ENCODE measurements around the gene TENM4.

Gene TENM4

GRCh38 chr11:79437278-79437980, 3.4 kb downstream of the TENM4 start (continued):
- TF ChIP-seq ZNF791 (tag by site-specific recombination; IDR thresholded peaks at IDR 0.05): no peak
- peak; percentile 11; the same call in 1 of the 2 replicates for TF ChIP-seq ZNF596 (tag by site-specific recombination; IDR thresholded peaks at IDR 0.05)
- TF ChIP-seq, protein P1, sequence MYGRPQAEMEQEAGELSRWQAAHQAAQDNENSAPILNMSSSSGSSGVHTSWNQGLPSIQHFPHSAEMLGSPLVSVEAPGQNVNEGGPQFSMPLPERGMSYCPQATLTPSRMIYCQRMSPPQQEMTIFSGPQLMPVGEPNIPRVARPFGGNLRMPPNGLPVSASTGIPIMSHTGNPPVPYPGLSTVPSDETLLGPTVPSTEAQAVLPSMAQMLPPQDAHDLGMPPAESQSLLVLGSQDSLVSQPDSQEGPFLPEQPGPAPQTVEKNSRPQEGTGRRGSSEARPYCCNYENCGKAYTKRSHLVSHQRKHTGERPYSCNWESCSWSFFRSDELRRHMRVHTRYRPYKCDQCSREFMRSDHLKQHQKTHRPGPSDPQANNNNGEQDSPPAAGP (tag by site-specific recombination; IDR thresholded peaks at IDR 0.05): 0 out of 2 replicates have a peak, but pooled peaks have one; percentile 55
- peak; percentile 86 for TF ChIP-seq ZNF449 (tag by site-specific recombination; IDR thresholded peaks at IDR 0.05)
- 0 out of 2 replicates have a peak, but pooled peaks have one; percentile 22 for TF ChIP-seq KLF10 (tag by site-specific recombination; IDR thresholded peaks at IDR 0.05)
- TF ChIP-seq ZNF10 (tag by site-specific recombination; IDR thresholded peaks at IDR 0.05): no peak
- peak; percentile 69 for TF ChIP-seq PATZ1 (tag by site-specific recombination; IDR thresholded peaks at IDR 0.05)
- TF ChIP-seq ZNF404 (tag by site-specific recombination; IDR thresholded peaks at IDR 0.05): no peak
- TF ChIP-seq SP7 (tag by site-specific recombination; IDR thresholded peaks at IDR 0.05): peak; percentile 18; the same call in 1 of the 2 replicates
- TF ChIP-seq ZNF394 (tag by site-specific recombination; IDR thresholded peaks at IDR 0.05; ENCODE audit: borderline replicate concordance): peak; percentile 41; the same call in 1 of the 2 replicates
- TF ChIP-seq, protein P2, sequence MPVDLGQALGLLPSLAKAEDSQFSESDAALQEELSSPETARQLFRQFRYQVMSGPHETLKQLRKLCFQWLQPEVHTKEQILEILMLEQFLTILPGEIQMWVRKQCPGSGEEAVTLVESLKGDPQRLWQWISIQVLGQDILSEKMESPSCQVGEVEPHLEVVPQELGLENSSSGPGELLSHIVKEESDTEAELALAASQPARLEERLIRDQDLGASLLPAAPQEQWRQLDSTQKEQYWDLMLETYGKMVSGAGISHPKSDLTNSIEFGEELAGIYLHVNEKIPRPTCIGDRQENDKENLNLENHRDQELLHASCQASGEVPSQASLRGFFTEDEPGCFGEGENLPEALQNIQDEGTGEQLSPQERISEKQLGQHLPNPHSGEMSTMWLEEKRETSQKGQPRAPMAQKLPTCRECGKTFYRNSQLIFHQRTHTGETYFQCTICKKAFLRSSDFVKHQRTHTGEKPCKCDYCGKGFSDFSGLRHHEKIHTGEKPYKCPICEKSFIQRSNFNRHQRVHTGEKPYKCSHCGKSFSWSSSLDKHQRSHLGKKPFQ (tag by site-specific recombination; IDR thresholded peaks at IDR 0.05): 0 out of 2 replicates have a peak, but pooled peaks have one; percentile 16
- TF ChIP-seq REPIN1 (tag by site-specific recombination; IDR thresholded peaks at IDR 0.05; ENCODE audit: low read depth): no peak
- TF ChIP-seq ZBTB8A (tag by site-specific recombination; IDR thresholded peaks at IDR 0.05): peak; percentile 64
- TF ChIP-seq ZBTB26 (tag by site-specific recombination; optimal IDR thresholded peaks at IDR 0.05): peak; percentile 88
- 0 out of 2 replicates have a peak, but pooled peaks have one; percentile 28 for TF ChIP-seq BCL11A (tag by site-specific recombination; IDR thresholded peaks at IDR 0.05; ENCODE audit: low read depth)
- peak; percentile 57 for TF ChIP-seq SP2 (tag by site-specific recombination; IDR thresholded peaks at IDR 0.05)
- peak; percentile 59 for TF ChIP-seq EGR2 (tag by site-specific recombination; IDR thresholded peaks at IDR 0.05; ENCODE audit: low read depth)
- peak; percentile 52 for TF ChIP-seq GLIS1 (tag by site-specific recombination; IDR thresholded peaks at IDR 0.05)
- peak; percentile 76 for TF ChIP-seq ZNF76 (tag by site-specific recombination; IDR thresholded peaks at IDR 0.05; ENCODE audit: borderline replicate concordance, low read depth)
- TF ChIP-seq, protein P3, sequence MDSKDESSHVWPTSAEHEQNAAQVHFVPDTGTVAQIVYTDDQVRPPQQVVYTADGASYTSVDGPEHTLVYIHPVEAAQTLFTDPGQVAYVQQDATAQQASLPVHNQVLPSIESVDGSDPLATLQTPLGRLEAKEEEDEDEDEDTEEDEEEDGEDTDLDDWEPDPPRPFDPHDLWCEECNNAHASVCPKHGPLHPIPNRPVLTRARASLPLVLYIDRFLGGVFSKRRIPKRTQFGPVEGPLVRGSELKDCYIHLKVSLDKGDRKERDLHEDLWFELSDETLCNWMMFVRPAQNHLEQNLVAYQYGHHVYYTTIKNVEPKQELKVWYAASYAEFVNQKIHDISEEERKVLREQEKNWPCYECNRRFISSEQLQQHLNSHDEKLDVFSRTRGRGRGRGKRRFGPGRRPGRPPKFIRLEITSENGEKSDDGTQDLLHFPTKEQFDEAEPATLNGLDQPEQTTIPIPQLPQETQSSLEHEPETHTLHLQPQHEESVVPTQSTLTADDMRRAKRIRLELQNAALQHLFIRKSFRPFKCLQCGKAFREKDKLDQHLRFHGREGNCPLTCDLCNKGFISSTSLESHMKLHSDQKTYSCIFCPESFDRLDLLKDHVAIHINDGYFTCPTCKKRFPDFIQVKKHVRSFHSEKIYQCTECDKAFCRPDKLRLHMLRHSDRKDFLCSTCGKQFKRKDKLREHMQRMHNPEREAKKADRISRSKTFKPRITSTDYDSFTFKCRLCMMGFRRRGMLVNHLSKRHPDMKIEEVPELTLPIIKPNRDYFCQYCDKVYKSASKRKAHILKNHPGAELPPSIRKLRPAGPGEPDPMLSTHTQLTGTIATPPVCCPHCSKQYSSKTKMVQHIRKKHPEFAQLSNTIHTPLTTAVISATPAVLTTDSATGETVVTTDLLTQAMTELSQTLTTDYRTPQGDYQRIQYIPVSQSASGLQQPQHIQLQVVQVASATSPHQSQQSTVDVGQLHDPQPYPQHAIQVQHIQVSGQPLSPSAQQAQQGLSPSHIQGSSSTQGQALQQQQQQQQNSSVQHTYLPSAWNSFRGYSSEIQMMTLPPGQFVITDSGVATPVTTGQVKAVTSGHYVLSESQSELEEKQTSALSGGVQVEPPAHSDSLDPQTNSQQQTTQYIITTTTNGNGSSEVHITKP (tag by site-specific recombination; IDR thresholded peaks at IDR 0.05): peak; percentile 60
- peak; percentile 72; the same call in 1 of the 2 replicates for TF ChIP-seq ZNF600 (tag by site-specific recombination; IDR thresholded peaks at IDR 0.05)
- TF ChIP-seq, protein P4, sequence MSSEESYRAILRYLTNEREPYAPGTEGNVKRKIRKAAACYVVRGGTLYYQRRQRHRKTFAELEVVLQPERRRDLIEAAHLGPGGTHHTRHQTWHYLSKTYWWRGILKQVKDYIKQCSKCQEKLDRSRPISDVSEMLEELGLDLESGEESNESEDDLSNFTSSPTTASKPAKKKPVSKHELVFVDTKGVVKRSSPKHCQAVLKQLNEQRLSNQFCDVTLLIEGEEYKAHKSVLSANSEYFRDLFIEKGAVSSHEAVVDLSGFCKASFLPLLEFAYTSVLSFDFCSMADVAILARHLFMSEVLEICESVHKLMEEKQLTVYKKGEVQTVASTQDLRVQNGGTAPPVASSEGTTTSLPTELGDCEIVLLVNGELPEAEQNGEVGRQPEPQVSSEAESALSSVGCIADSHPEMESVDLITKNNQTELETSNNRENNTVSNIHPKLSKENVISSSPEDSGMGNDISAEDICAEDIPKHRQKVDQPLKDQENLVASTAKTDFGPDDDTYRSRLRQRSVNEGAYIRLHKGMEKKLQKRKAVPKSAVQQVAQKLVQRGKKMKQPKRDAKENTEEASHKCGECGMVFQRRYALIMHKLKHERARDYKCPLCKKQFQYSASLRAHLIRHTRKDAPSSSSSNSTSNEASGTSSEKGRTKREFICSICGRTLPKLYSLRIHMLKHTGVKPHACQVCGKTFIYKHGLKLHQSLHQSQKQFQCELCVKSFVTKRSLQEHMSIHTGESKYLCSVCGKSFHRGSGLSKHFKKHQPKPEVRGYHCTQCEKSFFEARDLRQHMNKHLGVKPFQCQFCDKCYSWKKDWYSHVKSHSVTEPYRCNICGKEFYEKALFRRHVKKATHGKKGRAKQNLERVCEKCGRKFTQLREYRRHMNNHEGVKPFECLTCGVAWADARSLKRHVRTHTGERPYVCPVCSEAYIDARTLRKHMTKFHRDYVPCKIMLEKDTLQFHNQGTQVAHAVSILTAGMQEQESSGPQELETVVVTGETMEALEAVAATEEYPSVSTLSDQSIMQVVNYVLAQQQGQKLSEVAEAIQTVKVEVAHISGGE (tag by site-specific recombination; conservative IDR thresholded peaks at IDR 0.05; ENCODE audit: low read depth): peak; percentile 30; the same call in 1 of the 2 replicates
- 0 out of 2 replicates have a peak, but pooled peaks have one; percentile 15 for TF ChIP-seq ZNF423 (tag by site-specific recombination; IDR thresholded peaks at IDR 0.05)
